ENCODE data around the gene TEAD2.

- TF ChIP-seq CTCF (IDR thresholded peaks at IDR 0.05), result no peak
- no peak for TF ChIP-seq POLR2A (IDR thresholded peaks at IDR 0.05)
Observed at GRCh38 chr19:49403404-49404187, 41.4 kb upstream of the TEAD2 start.
